Body of pancreas (tissue), 4 donors: ENCODE data around the gene NOP16.

ENCODE experiments used
- CTCF ChIP-seq, 7 experiments: fragments of 450-650 bp in 4 of 7; fragments of 200-600 bp in 3 of 7; sonication (generic) in 3 of 7; IDR thresholded peaks; one replicate each; pipeline ENCODE4 v1.5.1; 2016 to 2019; ENCODE audit warnings: antibody characterized with exemption in 7 of 7
- POLR2A ChIP-seq, 3 donors: fragments of 450-650 bp; IDR thresholded peaks; one replicate each; pipeline ENCODE4 v1.6.1; 2016; ENCODE audit warnings: antibody characterized with exemption in 3 of 3, mild to moderate bottlenecking in 2 of 3

GRCh38 chr5:176418251-176418650 is 29.9 kb upstream of the NOP16 start:
- no peak for TF ChIP-seq CTCF (IDR thresholded peaks at IDR 0.05)
- no peak for TF ChIP-seq POLR2A (IDR thresholded peaks at IDR 0.05)
